Stimulated activated effector memory CD8-positive, alpha-beta T cell treated with anti-CD3 and anti-CD28 coated beads, Interleukin-12 subunit alpha, Interleukin-12 subunit beta, amount 100 ng/mL, for 72 hours (primary cell): ENCODE data around the gene C20orf144.

Experiments used
- ATAC-seq: fragments of 150-1000 bp; cut with Tn5 transposase; 2 replicates; pipeline ENCODE4 v1.10.0; 2021
- DNase-seq, 2 donors: peaks; one replicate each; pipeline ENCODE4 v3.0.0; 2021 to 2022; ENCODE audit warnings: low spot score in 2 of 2
- H3K27ac Mint-ChIP-seq: one replicate; pipeline ENCODE4 v1.8.0; 2022; ENCODE audit warnings: mild to moderate bottlenecking, mixed read lengths
- H3K36me3 Mint-ChIP-seq: one replicate; pipeline ENCODE4 v1.8.0; 2022; ENCODE audit warnings: mild to moderate bottlenecking, mixed read lengths
- H3K4me1 Mint-ChIP-seq: one replicate; pipeline ENCODE4 v1.8.0; 2022; ENCODE audit warnings: mixed read lengths
- H3K4me3 Mint-ChIP-seq: one replicate; pipeline ENCODE4 v1.8.0; 2022; ENCODE audit warnings: mild to moderate bottlenecking, mixed read lengths
- H3K9me3 Mint-ChIP-seq: one replicate; pipeline ENCODE4 v1.8.0; 2022; ENCODE audit warnings: mixed read lengths

Gene C20orf144

DNA sequence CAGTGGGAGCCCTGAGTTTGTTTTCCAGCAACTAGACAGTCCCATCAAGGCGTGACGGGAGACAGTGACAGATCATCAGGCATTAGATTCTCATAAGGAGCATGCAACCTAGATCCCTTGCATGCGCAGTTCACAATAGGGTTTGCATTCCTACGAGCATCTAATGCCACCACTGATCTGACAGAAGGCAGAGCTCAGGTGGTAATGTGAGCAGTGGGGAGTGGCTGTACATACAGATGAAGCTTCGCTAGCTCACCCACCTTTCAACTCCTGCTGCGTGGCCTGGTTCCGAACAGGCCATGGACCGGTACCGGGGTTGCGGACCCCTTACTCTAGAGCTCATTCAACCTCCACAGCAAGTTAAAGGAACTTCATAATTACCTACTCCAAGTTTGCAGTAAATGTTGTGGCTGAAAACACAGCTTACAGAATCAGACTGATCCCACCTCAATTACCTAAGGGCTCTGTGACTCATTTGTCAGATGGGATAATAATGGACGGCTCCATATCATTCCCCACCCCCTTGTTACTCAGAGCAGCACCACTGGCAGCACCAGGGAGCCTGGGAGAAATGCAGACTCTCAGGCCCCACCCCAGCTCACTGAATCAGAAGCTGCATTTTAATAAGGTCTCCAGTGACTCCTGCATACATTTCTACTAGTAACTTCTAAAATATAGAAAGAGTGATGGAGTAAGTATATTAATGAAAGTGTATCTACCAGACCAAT is 42.2 kb downstream of the C20orf144 start:
- Mint-ChIP-seq H3K4me3 (no peak overlapping the region), H3K36me3 (peaks cover 17% of the 10 kb centered on the region), H3K9me3 (no peaks in the 10 kb centered on the region), H3K27ac (no peak overlapping the region), H3K4me1 (peaks cover 3% of the 10 kb centered on the region)
- no peak for ATAC-seq
- no peak for DNase-seq

DNA sequence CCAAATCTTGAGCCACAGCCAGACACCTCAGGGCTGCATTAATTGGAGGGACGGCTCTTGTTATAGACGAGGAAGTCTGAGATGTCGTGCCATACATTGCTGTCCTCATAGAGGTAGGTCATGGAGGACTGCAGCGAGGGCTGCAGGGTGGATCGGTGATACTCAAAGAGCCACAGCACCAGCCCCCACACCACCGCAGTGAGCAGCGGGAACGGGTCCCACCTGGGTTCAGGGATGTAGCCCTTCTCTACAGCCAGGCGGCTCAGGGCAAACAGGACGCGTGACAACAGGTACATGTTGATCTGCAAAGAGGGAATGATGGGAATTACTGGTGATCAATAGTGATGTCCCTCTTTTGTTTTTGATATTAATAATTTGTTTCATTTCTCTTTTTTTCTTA is 45.5 kb downstream of the C20orf144 start:
- peaks cover 43% of the 10 kb centered on the region for H3K36me3 Mint-ChIP-seq
- H3K27ac Mint-ChIP-seq, result no peak overlapping the region
- no peak overlapping the region for H3K4me3 Mint-ChIP-seq
- DNase-seq (no peak), ATAC-seq (no peak)
- no peaks in the 10 kb centered on the region for H3K9me3 Mint-ChIP-seq
- H3K4me1 Mint-ChIP-seq, result peaks cover 21% of the 10 kb centered on the region

DNA sequence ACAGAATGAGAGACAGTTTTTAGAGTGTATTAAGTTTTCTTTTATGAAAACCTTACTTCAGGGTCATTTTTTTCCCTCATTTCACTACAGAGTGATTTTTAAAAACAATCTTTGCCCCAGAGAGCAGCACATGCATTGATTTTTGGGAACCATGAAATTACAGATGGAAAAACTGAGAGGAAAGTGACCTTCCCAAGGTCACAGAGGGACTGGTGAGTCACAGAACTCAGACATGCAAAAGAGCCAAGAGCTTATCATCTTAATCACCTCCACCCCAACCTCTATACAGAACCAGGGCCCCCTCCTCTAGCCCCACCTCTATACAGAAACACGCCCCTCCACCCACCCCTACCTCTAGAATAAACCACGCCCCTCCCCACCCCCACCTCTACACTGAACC is 47.3 kb downstream of the C20orf144 start:
- H3K9me3 Mint-ChIP-seq, result no peaks in the 10 kb centered on the region
- no peak overlapping the region for H3K4me3 Mint-ChIP-seq
- peak overlapping the region; percentile 54 for H3K27ac Mint-ChIP-seq
- H3K4me1 Mint-ChIP-seq, result peaks cover 21% of the 10 kb centered on the region
- peak; percentile 37 for ATAC-seq
- H3K36me3 Mint-ChIP-seq, result peaks cover 59% of the 10 kb centered on the region
- no peak for DNase-seq

DNA sequence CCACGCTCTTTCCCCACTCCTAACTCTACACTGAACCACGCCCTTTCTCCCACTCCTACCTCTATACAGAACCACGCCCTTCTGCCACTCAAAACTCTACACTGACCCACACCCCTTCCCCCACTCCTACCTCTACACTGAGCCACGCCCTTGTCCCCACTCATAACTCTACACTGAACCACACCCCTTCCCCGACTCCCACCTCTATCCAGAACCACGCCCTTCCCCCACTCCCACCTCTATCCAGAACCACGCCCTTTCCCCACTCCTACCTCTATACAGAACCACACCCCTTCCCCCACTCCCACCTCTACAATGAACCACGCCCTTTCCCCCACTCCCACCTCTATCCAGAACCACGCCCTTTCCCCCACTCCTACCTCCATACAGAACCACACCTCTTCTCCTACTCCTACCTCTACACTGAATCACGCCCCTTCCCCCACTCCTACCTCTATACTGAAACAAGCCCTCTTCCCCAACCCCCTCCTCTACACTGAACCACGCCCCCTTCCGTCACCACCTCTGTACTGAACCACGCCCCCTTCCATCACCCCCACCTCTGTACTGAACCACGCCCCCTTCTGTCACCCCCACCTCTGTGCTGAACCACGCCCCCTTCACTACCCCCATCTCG is 47.9 kb downstream of the C20orf144 start:
- DNase-seq (no peak), ATAC-seq (no peak)
- Mint-ChIP-seq H3K4me3 (no peak overlapping the region), H3K4me1 (peaks cover 21% of the 10 kb centered on the region), H3K27ac (peak overlapping the region; percentile 54), H3K9me3 (no peaks in the 10 kb centered on the region), H3K36me3 (peaks cover 59% of the 10 kb centered on the region)

DNA sequence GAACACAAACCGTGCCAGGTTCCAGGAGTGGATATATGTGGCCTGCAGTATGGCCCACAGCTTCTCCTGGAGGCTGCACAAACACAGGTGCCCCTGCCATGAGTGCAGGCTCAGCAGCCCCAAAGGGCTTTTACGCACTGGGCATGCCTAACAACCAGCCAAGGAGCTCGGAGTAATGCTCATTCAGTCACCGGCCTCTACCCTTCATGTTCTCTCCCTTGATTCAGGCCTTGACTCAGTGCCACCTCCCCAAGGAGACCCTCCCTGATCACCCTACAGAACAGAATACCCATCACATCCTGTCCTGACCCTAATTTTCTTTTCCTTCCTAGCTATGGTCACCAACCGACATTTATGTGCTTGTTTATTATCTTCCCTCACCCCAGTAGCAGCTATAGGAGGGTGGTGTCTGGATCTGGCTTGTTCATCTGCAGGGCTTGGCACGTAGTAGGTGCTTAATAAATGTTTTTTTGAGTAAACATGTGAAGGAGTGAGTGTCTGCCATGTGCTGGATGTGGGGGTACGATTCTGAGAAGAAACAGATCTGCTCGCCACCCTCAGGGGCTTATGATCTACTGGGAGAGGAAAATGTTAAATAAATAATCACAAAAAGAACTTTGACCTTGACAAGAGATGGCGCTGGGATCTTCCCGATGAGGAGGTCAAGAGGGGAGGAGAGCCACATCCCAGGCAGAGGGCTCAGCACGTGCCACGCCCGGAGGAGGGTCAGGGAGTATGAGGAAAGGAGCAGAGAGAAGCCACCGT is 48.7 kb downstream of the C20orf144 start:
- Mint-ChIP-seq H3K9me3 (no peaks in the 10 kb centered on the region), H3K4me3 (no peak overlapping the region)
- ATAC-seq, result no peak

DNA sequence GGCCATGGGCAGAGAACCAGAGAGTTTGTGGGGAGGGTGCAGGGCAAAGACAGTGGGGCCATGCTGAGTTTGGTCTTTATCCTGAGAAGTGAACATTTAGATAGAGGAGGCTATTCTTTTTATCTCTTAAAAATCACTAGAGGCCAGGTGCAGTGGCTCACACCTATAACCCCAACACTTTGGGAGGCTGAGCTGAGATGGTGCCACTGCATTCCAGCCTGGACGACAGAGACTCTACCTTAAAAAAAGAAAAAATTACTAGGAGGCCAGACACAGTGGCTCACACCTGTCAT is 49.3 kb downstream of the C20orf144 start:
- no peak for DNase-seq
- Mint-ChIP-seq H3K9me3 (no peaks in the 10 kb centered on the region), H3K27ac (peak overlapping the region; percentile 48), H3K36me3 (peaks cover 64% of the 10 kb centered on the region), H3K4me3 (no peak overlapping the region), H3K4me1 (peaks cover 24% of the 10 kb centered on the region)
- ATAC-seq, result no peak

More for the DNA sequence above, 48.7 kb downstream of the C20orf144 start:
- no peak for DNase-seq
- Mint-ChIP-seq H3K36me3 (peaks cover 64% of the 10 kb centered on the region), H3K4me1 (peaks cover 21% of the 10 kb centered on the region), H3K27ac (peak overlapping the region; percentile 48)
